Measurements from ENCODE around the gene PON1. TPM values are rescaled to one million over a fixed set of nuclear protein-coding genes. Genes with fewer than 3 reads are reported as not detected.

The PON1 gene
- total RNA-seq = not detected in 2 replicates
- polyA plus RNA-seq (2012) = not detected

- no peak for DNase-seq (ENCODE audit: low read depth)
Measured at GRCh38 chr7:95324431-95324830, at the start of gene PON1. Gene PON1 (minus strand): TSS chr7:95324532. CDS start chr7:95324475, 57 bp downstream.

GRCh38 chr7:95373323-95373722 lies 49.0 kb upstream of the PON1 start:
- DNase-seq (ENCODE audit: low read depth) = no peak

GRCh38 chr7:95368235-95368634 lies 43.9 kb upstream of the PON1 start:
- no peak for DNase-seq (ENCODE audit: low read depth)

DNA sequence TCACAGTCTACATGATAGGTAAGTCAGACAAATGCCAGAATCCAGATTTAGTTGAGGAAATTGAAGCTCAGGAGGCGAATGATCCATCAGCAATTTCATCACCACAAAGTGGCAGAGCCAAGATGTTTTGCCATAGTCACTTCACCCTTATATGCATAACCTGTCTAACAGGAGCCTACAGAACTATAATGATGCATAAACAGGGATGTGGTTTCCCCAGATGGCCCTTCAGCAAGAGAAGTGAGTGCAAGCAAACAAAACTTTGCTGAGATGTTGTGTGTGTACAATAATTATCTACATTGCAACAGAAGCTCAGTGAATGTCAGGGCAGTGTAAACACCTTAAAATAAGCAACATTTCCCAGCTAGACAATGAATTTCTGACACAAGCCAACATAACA lies 43.3 kb upstream of the PON1 start:
- DNase-seq (ENCODE audit: low read depth) = no peak

DNA sequence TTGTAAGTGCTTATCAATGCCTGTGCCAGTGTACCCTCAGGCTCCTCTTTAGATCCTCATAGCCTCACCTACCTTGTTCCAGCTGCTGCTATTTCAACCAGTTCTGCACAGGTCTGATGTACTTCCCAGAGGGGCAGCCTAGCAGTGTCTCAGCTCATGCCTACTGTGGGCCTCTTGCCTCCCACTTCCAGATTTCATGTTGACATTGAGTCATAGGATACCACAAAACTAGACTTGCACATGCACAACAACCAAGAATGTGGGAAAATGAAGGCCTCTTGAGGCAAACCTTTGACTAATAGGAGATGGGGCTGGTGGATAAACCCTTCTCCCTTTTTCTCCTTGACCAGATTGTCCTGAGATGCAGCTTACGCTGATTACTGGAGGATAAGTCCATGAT lies 40.8 kb upstream of the PON1 start:
- no peak for DNase-seq (ENCODE audit: low read depth)

DNA sequence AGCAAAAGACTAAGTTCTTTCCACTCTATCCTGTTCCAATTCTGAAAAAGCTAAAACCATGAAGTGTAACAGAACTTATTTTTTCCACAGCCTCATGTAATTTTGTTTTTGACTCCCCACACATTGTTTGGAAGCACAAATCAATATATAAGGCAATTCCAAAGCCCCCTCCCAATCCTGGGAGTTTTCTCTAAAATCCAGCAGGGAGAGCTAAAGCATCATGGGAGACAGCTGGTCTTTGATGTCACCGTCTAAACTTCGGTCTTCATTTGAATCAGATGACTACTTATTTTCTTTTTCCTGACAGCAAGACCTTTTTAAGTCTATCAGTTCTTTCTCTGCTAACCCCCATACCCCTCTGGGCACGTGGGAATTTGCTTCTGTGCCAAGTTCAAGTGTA lies 33.3 kb upstream of the PON1 start:
- DNase-seq (ENCODE audit: low read depth) = peak; percentile 22

GRCh38 chr7:95342642-95343307 lies 18.4 kb upstream of the PON1 start:
- no peak for DNase-seq (ENCODE audit: low read depth)

DNA sequence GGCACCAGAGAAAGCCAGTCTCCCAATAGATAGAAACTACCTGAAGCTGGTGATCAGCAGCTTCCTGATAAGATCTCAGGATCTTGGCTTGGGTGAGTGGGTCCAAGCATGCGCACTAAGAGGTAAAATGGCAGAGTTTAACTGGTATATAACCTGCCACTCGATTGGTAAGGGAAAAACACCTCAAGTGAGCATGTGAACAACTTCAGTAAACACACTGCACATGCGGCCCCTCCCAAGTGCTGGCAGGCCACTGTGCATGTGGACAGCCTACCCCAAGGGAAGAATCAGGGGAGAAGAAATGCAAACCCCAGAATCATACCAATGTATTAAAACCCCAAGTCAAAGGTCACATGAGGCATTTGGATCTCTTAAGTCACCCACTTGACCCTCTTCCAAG lies 17.7 kb upstream of the PON1 start:
- no peak for DNase-seq (ENCODE audit: low read depth)

DNA sequence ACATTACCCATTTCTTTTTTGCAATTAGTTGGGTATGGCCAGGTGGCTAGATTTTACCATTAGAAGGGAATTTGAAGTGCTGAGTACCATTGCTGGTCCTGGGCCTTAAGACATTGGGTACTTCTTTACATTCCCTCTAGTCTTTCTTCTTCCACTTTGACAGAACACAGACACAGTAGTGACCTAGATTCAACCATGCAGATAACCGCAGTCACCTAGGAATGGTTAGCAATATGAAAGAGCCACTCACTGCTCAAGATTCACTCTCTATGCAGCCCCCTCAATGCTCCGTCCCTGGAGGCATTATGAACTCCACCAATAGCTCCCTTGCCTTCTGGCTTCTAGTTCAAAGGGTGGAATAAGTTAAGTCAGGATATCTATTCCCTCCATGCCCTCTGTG lies 16.2 kb upstream of the PON1 start:
- DNase-seq (ENCODE audit: low read depth) = no peak

GRCh38 chr7:95338832-95339231 lies 14.5 kb upstream of the PON1 start:
- DNase-seq (ENCODE audit: low read depth) = no peak

DNA sequence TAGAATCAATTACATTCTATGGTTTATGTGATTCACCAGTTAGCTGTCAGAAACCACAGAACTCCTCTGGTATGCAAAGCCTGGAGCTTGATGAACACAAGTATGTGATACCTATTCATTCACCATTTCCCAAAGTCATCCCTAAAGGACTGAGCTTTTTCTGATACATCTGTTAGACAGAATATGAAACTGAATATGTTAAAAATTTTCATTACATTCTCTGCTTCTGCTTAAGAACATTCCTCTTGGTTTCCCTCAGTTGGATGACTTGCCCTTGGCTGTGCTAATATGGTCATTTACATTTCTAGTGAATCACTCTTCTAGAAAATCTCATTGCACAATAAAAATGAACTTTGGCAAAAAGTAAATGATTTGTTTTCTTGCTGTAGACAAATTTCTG lies 10.8 kb upstream of the PON1 start:
- DNase-seq (ENCODE audit: low read depth) = peak; percentile 53

- DNase-seq (ENCODE audit: low read depth) = peak; percentile 25
Measured at GRCh38 chr7:95334447-95334846, 10.1 kb upstream of the PON1 start.

GRCh38 chr7:95330961-95331337 lies 6.6 kb upstream of the PON1 start:
- DNase-seq (ENCODE audit: low read depth) = peak; percentile 5

- DNase-seq (ENCODE audit: low read depth) = peak; percentile 58
Measured at GRCh38 chr7:95330204-95330960, 6.0 kb upstream of the PON1 start.

DNA sequence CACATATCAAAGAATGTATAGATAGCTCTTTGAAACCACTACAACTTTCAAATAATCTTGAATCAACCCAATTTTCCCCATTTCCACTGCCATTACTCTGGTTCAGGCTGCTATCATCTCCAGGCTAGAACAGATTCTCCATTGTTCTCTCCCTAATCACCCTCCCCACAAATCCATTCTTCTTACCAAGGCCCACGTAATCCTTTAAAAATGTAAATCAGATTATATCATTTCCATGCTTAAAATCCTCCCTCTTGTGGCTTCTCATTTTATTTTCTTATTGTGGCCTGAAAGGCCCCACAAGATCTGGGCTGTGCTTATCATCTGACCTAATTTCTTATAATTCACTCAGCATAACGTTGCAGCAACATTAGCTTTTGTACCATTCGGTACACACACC lies 3.0 kb upstream of the PON1 start:
- no peak for DNase-seq (ENCODE audit: low read depth)

- no peak for DNase-seq (ENCODE audit: low read depth)
Measured at GRCh38 chr7:95323410-95324129, 762 bp downstream of the PON1 start.

DNA sequence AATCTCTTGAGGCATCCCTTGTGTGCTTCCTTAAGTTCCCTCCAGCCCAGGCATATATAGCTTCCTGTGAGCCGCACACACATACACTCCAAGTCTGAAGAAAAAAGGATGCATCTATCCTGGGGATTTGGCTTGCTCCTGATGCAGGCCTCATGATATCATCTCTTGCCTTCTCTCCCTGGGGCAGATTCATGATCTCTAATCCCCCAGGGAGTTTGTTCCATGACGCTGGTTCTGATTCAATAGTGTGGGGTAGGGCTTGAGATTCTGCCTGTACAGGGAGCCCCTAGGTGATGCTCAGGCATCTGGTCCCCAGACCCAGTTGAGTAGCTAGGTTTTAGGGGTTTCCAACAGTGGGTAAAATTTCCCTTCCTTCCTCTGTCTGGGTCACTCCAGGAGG lies 1.5 kb downstream of the PON1 start:
- DNase-seq (ENCODE audit: low read depth) = no peak

GRCh38 chr7:95322396-95322795 lies 1.9 kb downstream of the PON1 start:
- DNase-seq (ENCODE audit: low read depth) = no peak

DNA sequence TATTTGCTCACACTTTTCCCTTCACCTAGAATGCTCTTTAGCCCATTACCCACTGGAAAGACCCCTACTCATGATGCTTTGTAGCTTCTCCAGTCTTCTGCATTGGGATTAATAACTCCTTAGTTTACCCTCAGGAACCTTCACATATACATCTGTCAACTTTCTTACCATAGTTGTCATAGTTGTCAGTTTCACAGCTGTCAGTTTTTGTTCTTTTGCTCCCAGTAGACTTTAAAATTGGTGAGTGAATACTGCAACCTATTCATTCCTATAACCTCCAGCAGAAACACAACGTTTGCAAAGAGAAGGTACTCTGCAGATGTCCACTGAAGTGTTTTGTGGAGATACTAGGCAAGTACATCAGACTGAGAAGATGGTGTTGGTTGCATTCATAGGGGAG lies 2.6 kb downstream of the PON1 start:
- DNase-seq (ENCODE audit: low read depth) = no peak

- no peak for DNase-seq (ENCODE audit: low read depth)
Measured at GRCh38 chr7:95320651-95321050, 3.7 kb downstream of the PON1 start.

- DNase-seq (ENCODE audit: low read depth) = no peak
Measured at GRCh38 chr7:95319570-95319969, 4.8 kb downstream of the PON1 start.

DNA sequence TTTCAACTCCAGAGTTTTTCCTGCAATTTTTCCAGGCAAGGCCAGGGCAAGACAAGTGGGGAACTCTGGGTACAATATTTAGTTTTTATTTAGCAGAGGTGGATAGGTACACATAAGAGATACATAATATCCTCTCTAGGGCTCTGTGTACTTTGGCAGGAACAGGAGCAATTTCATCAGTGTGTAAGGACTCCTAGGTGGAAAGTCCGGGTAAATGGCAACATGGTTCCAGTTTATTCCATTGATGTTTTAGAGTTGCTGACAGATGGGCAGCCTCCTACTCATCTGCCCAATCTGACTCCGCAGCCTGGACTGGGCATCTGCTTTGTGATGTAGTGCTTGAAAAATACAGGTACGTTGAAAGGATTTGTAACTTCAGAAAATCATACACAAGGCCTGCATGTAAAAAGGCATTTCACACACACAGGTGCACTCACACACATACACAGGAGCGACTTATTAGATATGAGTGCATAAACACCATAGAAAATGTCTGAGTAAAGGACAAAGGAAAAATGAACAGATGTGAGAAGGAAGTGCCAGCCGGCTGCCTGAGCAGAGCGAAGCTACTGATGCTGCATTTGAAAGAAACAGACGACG lies 5.7 kb downstream of the PON1 start:
- DNase-seq (ENCODE audit: low read depth) = no peak

All from myocyte (in vitro differentiated cells).